ENCODE data around the gene RALGAPA2.

The RALGAPA2 gene

GRCh38 chr20:20627471-20627870 lies 85.0 kb downstream of the RALGAPA2 start:
- no peak for DNase-seq

GRCh38 chr20:20624914-20625313 lies 87.5 kb downstream of the RALGAPA2 start:
- DNase-seq, result no peak

- DNase-seq, result no peak
These were observed 91.2 kb downstream of the RALGAPA2 start for GRCh38 chr20:20621195-20621594.

GRCh38 chr20:20614391-20614790 lies 98.1 kb downstream of the RALGAPA2 start:
- DNase-seq, result no peak

- DNase-seq, result no peak
These were observed 100.2 kb downstream of the RALGAPA2 start for GRCh38 chr20:20612251-20612650.

- DNase-seq, result no peak
These were observed 101.3 kb downstream of the RALGAPA2 start for GRCh38 chr20:20611167-20611566.

- no peak for DNase-seq
These were observed 102.9 kb downstream of the RALGAPA2 start for GRCh38 chr20:20609522-20609921.

GRCh38 chr20:20608641-20609040 lies 103.8 kb downstream of the RALGAPA2 start:
- DNase-seq, result no peak

- no peak for DNase-seq
These were observed 104.4 kb downstream of the RALGAPA2 start for GRCh38 chr20:20608041-20608440.

GRCh38 chr20:20606881-20607280 lies 105.6 kb downstream of the RALGAPA2 start:
- no peak for DNase-seq

GRCh38 chr20:20606050-20606449 lies 106.4 kb downstream of the RALGAPA2 start:
- no peak for DNase-seq

- no peak for DNase-seq
These were observed 107.5 kb downstream of the RALGAPA2 start for GRCh38 chr20:20604907-20605306.

- no peak for DNase-seq
These were observed 108.1 kb downstream of the RALGAPA2 start for GRCh38 chr20:20604357-20604756.

GRCh38 chr20:20603339-20603990 lies 109.0 kb downstream of the RALGAPA2 start:
- DNase-seq, result peak; percentile 3 to 36

GRCh38 chr20:20597966-20598365 lies 114.5 kb downstream of the RALGAPA2 start:
- no peak for DNase-seq

- DNase-seq, result peak in 1 of 2 donors; percentile 19
These were observed 118.3 kb downstream of the RALGAPA2 start for GRCh38 chr20:20594171-20594530.

- DNase-seq, result peak in 1 of 2 donors; percentile 2
These were observed 118.8 kb downstream of the RALGAPA2 start for GRCh38 chr20:20593447-20594170.

- DNase-seq, result no peak
These were observed 127.3 kb downstream of the RALGAPA2 start for GRCh38 chr20:20585146-20585545.

- DNase-seq, result no peak
These were observed 129.7 kb downstream of the RALGAPA2 start for GRCh38 chr20:20582734-20583133.

GRCh38 chr20:20580139-20580538 lies 132.3 kb downstream of the RALGAPA2 start:
- no peak for DNase-seq

- DNase-seq, result no peak
These were observed 133.6 kb downstream of the RALGAPA2 start for GRCh38 chr20:20578838-20579237.

GRCh38 chr20:20573797-20574196 lies 138.6 kb downstream of the RALGAPA2 start:
- no peak for DNase-seq

GRCh38 chr20:20571068-20571780 lies 141.2 kb downstream of the RALGAPA2 start:
- DNase-seq, result no peak
